ENCODE measurements around the gene AASS. TPM values are rescaled to one million over a fixed set of nuclear protein-coding genes. Genes with fewer than 3 reads are reported as not detected.

AASS gene
- total RNA-seq, 2 donors from 2014 or later, result 2.1 to 3.0 TPM

DNA sequence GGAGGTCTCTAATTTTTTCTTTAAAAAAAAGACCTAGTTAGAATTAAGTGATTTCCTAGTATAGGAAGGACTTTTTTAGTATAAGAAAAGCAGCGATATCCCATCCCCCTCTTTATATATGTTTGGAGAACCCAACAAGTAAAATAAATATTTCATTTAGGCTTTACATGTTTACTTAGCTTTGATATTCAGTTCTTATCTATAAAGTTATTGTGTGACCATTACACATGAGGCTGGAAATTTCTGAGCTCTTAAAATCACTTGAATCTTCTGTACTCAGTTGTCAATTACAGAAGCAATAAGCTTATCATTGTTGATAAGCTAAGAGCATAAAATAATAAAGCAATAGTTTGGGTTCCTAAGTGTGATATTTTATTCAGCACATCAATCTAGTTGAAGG lies 89.7 kb downstream of the AASS start:
- DNase-seq (ENCODE audit: low spot score) (no peak), ATAC-seq (no peak)
- Mint-ChIP-seq H3K36me3 (no peaks in the 10 kb centered on the region), H3K4me3 (no peak overlapping the region), H3K27me3 (no peaks in the 10 kb centered on the region), H3K4me1 (ENCODE audit: low read depth in 2 of 2) (no peaks in the 10 kb centered on the region), H3K9me3 (peaks cover 4% of the 10 kb centered on the region), H3K27ac (no peak overlapping the region)

GRCh38 chr7:122046402-122046801 lies 97.6 kb downstream of the AASS start:
- peaks cover 0 to 2% of the 10 kb centered on the region in 2 donors for H3K27me3 Mint-ChIP-seq
- no peak for ATAC-seq
- H3K4me1 Mint-ChIP-seq (ENCODE audit: low read depth in 2 of 2), result no peaks in the 10 kb centered on the region
- no peak overlapping the region for H3K4me3 Mint-ChIP-seq
- no peak for DNase-seq (ENCODE audit: low spot score)
- peaks cover 9% of the 10 kb centered on the region for H3K9me3 Mint-ChIP-seq
- H3K36me3 Mint-ChIP-seq, result no peaks in the 10 kb centered on the region
- H3K27ac Mint-ChIP-seq, result no peak overlapping the region

DNA sequence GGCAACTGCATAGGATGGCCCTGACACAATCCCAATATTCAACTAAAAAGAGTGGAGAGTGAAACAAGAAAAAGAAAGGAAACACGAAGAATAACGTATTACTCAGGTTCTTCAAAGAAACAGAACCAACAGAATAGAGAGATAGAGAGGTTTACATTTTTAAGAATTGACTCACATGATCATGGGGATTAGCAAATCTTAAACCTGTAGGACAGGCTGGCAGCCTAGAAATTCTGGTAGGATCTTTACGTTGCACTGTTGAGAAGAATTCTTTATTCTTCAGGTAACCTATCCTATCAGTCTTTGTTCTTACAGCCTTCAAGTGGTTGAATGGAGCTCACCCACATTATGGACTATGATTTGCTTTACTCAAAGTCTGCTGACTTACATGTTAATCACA lies 103.9 kb downstream of the AASS start:
- DNase-seq (ENCODE audit: low spot score) (no peak), ATAC-seq (no peak)
- no peaks in the 10 kb centered on the region for H3K36me3 Mint-ChIP-seq
- no peaks in the 10 kb centered on the region for H3K27me3 Mint-ChIP-seq
- peaks cover 7% of the 10 kb centered on the region for H3K9me3 Mint-ChIP-seq
- H3K4me3 Mint-ChIP-seq, result no peak overlapping the region
- H3K27ac Mint-ChIP-seq, result no peak overlapping the region
- H3K4me1 Mint-ChIP-seq (ENCODE audit: low read depth in 2 of 2), result no peaks in the 10 kb centered on the region

- H3K4me1 Mint-ChIP-seq (ENCODE audit: low read depth in 2 of 2), result no peaks in the 10 kb centered on the region
- H3K36me3 Mint-ChIP-seq, result no peaks in the 10 kb centered on the region
- ATAC-seq, result no peak
- H3K27ac Mint-ChIP-seq, result no peak overlapping the region
- H3K27me3 Mint-ChIP-seq, result no peaks in the 10 kb centered on the region
- peaks cover 7% of the 10 kb centered on the region for H3K9me3 Mint-ChIP-seq
- no peak for DNase-seq (ENCODE audit: low spot score)
- no peak overlapping the region for H3K4me3 Mint-ChIP-seq
Measured at GRCh38 chr7:122038904-122039303, 105.1 kb downstream of the AASS start.

- ATAC-seq, result no peak
- Mint-ChIP-seq H3K27me3 (no peaks in the 10 kb centered on the region), H3K4me1 (ENCODE audit: low read depth in 2 of 2) (no peaks in the 10 kb centered on the region), H3K4me3 (no peak overlapping the region), H3K9me3 (peaks cover 7% of the 10 kb centered on the region), H3K36me3 (no peaks in the 10 kb centered on the region), H3K27ac (no peak overlapping the region)
- no peak for DNase-seq (ENCODE audit: low spot score)
Measured at GRCh38 chr7:122038134-122038533, 105.9 kb downstream of the AASS start.

GRCh38 chr7:122035876-122036275 lies 108.2 kb downstream of the AASS start:
- no peak for ATAC-seq
- no peak for DNase-seq (ENCODE audit: low spot score)
- H3K9me3 Mint-ChIP-seq, result peaks cover 10% of the 10 kb centered on the region
- H3K4me3 Mint-ChIP-seq, result no peak overlapping the region
- H3K27ac Mint-ChIP-seq, result no peak overlapping the region
- H3K4me1 Mint-ChIP-seq (ENCODE audit: low read depth in 2 of 2), result no peaks in the 10 kb centered on the region
- H3K36me3 Mint-ChIP-seq, result no peaks in the 10 kb centered on the region
- H3K27me3 Mint-ChIP-seq, result no peaks in the 10 kb centered on the region

GRCh38 chr7:122033641-122034040 lies 110.4 kb downstream of the AASS start:
- Mint-ChIP-seq H3K27me3 (no peaks in the 10 kb centered on the region), H3K27ac (no peak overlapping the region), H3K36me3 (no peaks in the 10 kb centered on the region), H3K9me3 (peaks cover 7% of the 10 kb centered on the region), H3K4me3 (no peak overlapping the region), H3K4me1 (ENCODE audit: low read depth in 2 of 2) (no peaks in the 10 kb centered on the region)
- DNase-seq (ENCODE audit: low spot score) (no peak), ATAC-seq (no peak)

DNA sequence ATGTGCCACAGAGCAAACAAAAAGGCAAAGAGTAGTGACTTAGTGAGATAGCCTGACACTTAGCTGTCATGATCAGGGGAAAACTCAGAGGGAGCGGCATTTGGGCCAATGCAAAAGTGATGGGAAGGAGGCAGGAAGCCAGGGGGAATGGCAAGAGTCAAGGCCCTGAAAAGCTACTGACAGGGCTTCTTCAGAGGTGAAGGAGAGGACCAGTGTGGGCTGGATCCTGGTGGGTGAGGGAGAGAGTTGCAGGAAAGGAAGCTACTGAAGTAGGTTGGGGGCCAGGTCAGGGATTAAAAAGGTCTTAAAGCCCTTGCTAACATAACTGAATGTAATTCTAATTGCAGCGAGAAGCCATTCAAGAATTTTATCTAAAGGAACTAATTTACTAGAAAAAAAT lies 117.0 kb downstream of the AASS start:
- Mint-ChIP-seq H3K27me3 (no peaks in the 10 kb centered on the region), H3K36me3 (no peaks in the 10 kb centered on the region), H3K4me3 (no peak overlapping the region), H3K9me3 (peaks cover 6% of the 10 kb centered on the region), H3K27ac (no peak overlapping the region), H3K4me1 (ENCODE audit: low read depth in 2 of 2) (no peaks in the 10 kb centered on the region)
- DNase-seq (ENCODE audit: low spot score) (no peak), ATAC-seq (no peak)

Other genes with a start within 250 kb of the AASS start
- not detected for gene FEZF1, start 160.5 kb upstream of the AASS start, total RNA-seq